Hepatocyte (in vitro differentiated cells): ENCODE results near the gene HYI. TPM values are rescaled to one million over a fixed set of nuclear protein-coding genes. Genes with fewer than 3 reads are reported as not detected.

Experiments
- microRNA-seq: library from miRNA; unstranded; fragments of <30 nt; microRNA quantifications from one replicate; pipeline ENCODE4, GENCODE V29; 2017
- polyA plus RNA-seq: library from polyadenylated mRNA; unstranded; fragments of >200 nt; fragmentation: Nextera tagmentation; extraction: Ambion mirVana; gene quantifications from 2 replicates; pipeline ENCODE4 v1.2.1, GENCODE V29; 2016
- small RNA-seq: library from RNA; depleted of rRNA; stranded (forward); fragments of <200 nt; gene quantifications from one replicate; pipeline ENCODE3, GENCODE V24; 2014
- total RNA-seq: library from RNA; depleted of rRNA; stranded (reverse); fragments of >200 nt; gene quantifications from 2 replicates; pipeline ENCODE4 v1.2.3, GENCODE V29; 2014

The HYI gene
- total and polyA plus RNA-seq, 2 experiments from 2014 or later: 30.7 to 37.5 TPM

Small RNAs within 50 kb of the gene (microRNA-seq; reads per million reads assigned to microRNA genes)
- 4.5 reads per million, percentile 5 among the genes with 10 or more reads in this experiment for gene MIR6735

Small RNAs within 50 kb of the gene (small RNA-seq; reads per million reads assigned to genes)
- not detected for gene MIR6735

Other genes with a start within 250 kb of the HYI start
- gene TMEM125, start 183.9 kb downstream of the HYI start, total RNA-seq: 28.7 and 29.8 TPM in 2 replicates
- 43.1 and 50.3 TPM in 2 replicates for gene TMEM125, start 183.9 kb downstream of the HYI start, polyA plus RNA-seq
- 32.3 and 43.9 TPM in 2 replicates for gene C1orf210, start 168.3 kb downstream of the HYI start, total RNA-seq
- gene C1orf210, start 168.3 kb downstream of the HYI start, polyA plus RNA-seq: 30.5 and 47.4 TPM in 2 replicates
- 1.2 and 1.8 TPM in 2 replicates for gene TIE1, start 152.9 kb downstream of the HYI start, total RNA-seq
- 0.33 and 1.8 TPM in 2 replicates for gene TIE1, start 152.9 kb downstream of the HYI start, polyA plus RNA-seq
- gene MPL, start 116.1 kb downstream of the HYI start, total RNA-seq: not detected in 2 replicates
- gene MPL, start 116.1 kb downstream of the HYI start, polyA plus RNA-seq: 0.16 and 0.54 TPM in 2 replicates
- 12.2 and 13.6 TPM in 2 replicates for gene CDC20, start 95.0 kb downstream of the HYI start, total RNA-seq
- gene CDC20, start 95.0 kb downstream of the HYI start, polyA plus RNA-seq: 19.7 and 21.5 TPM in 2 replicates
- 90.8 and 92.4 TPM in 2 replicates for gene ELOVL1, start 85.9 kb downstream of the HYI start, total RNA-seq
- 175 and 185 TPM in 2 replicates for gene ELOVL1, start 85.9 kb downstream of the HYI start, polyA plus RNA-seq
- gene MED8, start 64.1 kb downstream of the HYI start, total RNA-seq: 58.6 and 60.6 TPM in 2 replicates
- 68.3 and 70.4 TPM in 2 replicates for gene MED8, start 64.1 kb downstream of the HYI start, polyA plus RNA-seq
- 13.7 and 18.8 TPM in 2 replicates for gene SZT2, start 64.0 kb downstream of the HYI start, total RNA-seq
- 13.8 and 14.8 TPM in 2 replicates for gene SZT2, start 64.0 kb downstream of the HYI start, polyA plus RNA-seq
- 75.7 and 115 TPM in 2 replicates for gene PTPRF, start 77.0 kb upstream of the HYI start, total RNA-seq
- gene PTPRF, start 77.0 kb upstream of the HYI start, polyA plus RNA-seq: 84.6 and 96.0 TPM in 2 replicates
- 35.5 and 51.5 TPM in 2 replicates for gene KDM4A, start 196.2 kb upstream of the HYI start, total RNA-seq
- 22.4 and 24.7 TPM in 2 replicates for gene KDM4A, start 196.2 kb upstream of the HYI start, polyA plus RNA-seq